ENCODE results near the gene DMRT3. TPM values are rescaled to one million over a fixed set of nuclear protein-coding genes. Genes with fewer than 3 reads are reported as not detected.
"Not testable (repeated sequence)": the region's sequence is repeated elsewhere in the genome, so short reads cannot be mapped to it uniquely, and the experiment has no call there.

DMRT3 gene
- polyA plus RNA-seq, 10 donors, result 0.07 to 1.6 (median 1.3) TPM; not detected in 1

DNA sequence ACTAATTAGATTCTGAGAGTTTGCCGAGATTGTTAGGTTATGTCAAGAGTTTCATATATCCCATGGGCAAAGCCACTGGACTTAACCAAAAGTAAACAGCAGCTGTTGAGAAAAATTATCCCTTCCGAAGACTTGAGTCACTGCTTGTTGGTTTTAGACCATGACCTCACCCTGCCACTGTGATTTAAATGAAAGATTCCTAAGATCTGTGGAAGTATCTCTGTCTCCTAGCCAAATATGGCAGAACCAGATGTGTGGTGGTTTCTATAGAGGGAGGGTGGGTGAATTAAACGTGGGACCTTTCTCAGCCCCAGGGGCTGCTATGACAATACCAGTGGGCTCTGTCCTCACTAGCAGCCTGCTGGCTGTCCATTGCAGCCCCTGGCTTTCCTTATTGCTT lies 19.3 kb downstream of the DMRT3 start:
- DNase-seq, result no peak

DNA sequence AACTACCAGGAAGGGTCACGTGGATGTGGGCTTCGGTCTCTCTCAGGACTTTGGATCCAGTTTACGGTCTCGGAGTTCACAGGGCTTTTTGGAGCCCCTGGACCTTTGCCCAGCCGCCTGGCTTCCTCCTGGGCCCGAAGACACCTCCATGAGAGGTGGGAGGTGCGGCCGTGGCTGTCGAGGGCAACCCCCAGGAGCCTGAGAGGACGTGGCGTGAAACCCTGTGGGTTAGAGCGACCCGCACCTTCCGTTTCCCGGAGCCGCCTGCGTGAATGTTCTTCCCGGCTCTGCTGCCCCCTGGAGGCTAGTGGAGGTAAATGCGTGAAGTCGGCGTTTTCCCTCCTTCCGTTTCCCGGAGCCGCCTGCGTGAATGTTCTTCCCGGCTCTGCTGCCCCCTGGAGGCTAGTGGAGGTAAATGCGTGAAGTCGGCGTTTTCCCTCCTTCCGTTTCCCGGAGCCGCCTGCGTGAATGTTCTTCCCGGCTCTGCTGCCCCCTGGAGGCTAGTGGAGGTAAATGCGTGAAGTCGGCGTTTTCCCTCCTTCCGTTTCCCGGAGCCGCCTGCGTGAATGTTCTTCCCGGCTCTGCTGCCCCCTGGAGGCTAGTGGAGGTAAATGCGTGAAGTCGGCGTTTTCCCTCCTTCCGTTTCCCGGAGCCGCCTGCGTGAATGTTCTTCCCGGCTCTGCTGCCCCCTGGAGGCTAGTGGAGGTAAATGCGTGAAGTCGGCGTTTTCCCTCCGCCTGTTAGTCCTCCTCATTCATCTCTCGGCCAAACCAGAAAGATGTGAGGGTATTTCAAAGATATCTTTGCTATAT lies 22.1 kb downstream of the DMRT3 start:
- not testable (repeated sequence) for DNase-seq

- no peak for DNase-seq
Measured at GRCh38 chr9:1001838-1002237, 25.4 kb downstream of the DMRT3 start.

- DNase-seq, result no peak
Measured at GRCh38 chr9:1002678-1003077, 26.2 kb downstream of the DMRT3 start.

DNA sequence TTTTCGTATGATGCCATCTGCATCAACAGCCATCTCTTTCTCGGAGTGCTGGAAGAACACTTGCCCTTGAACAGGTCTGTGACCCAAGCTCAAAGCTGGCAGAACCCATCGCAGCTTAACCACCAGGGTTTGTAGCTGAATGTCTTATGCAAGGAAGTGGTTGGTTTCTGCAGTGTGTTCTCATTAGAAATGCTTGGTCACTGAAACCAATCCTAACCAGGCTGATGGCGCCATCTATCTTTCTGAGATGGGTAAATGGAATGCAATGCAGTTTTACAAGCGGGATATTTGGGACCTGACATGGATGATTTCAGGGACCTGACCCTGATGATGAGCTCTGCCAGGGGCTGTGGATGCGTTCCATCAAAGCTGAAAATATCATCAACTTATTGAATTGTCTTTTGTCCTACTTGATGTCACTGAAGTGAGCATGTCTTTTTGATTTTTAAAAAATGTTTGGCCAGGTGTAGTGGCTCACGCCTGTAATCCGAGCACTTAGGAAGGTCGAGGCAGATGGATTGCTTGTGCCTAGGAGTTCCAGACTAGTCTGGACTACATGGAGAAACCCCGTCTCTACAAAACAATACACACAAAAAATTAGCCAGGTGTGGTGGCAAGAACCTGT lies 28.7 kb downstream of the DMRT3 start:
- DNase-seq, result peak; percentile 49 to 74 (median 64)

GRCh38 chr9:1007312-1007711 lies 30.9 kb downstream of the DMRT3 start:
- no peak for DNase-seq

DNA sequence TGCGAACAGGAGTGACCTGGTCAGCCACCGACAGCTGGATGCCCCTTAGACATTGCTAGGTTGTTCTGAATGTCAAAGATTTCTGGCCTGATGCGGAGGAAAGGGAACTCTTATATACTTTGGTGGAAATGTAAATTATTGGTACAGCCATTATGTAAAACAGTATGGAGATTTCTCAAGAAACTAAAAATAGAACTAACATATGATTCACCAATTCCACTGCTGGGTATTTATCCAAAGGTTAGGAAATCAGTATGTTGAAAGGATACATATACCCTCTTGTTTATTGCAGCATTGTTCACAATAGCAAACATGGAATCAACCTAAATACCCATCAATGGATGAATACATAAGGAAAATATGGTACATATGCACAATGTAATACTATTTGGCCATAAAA lies 31.8 kb downstream of the DMRT3 start:
- DNase-seq, result no peak

DNA sequence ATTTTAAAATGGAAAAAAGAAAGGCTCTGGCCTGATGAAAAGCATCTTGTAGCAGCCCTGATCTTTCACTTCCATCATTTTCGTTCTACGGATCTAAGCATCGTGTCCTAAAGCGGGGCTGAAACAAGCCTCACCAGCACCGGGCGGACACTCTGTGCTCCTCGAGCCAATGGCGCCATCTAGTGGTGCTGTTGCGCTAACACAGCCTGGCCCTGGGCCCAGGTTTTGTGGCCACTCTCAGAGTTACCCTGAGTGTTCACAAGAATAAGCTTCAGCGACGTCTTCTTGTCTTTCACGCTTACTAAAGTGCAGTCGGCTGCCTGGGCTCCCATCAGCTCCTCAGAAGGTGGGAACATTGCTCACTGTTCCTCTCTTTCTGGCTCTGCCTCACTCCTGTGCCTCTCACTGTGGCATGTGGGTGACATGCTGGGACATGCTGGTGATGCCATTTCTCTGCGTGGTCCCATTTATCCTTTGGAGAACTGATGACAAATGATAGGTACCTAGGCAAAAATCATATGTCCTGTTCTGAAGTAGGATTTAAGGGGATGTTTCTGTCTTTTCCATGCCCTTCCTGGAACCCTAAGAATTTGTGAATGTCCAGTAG lies 32.7 kb downstream of the DMRT3 start:
- peak; percentile 79 to 90 (median 85) for DNase-seq

DNA sequence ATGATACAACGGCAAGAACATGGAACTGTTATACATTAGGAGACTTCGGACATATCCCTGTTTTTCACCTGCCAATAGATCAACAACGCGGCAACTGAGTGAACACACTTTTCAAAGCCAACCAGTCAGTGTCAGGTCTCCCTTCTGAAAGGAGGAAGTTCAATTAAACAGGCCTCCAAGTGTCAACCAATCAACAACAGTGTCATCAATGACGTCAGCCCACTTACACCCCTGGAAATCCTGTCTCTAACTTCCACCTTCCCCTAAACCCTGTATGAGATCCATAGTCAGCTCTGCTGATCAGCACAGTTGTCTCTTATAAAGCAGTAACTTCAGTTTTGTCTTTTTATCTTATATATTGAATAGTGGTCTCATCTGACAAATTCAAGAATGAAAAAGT lies 36.6 kb downstream of the DMRT3 start:
- no peak for DNase-seq

DNA sequence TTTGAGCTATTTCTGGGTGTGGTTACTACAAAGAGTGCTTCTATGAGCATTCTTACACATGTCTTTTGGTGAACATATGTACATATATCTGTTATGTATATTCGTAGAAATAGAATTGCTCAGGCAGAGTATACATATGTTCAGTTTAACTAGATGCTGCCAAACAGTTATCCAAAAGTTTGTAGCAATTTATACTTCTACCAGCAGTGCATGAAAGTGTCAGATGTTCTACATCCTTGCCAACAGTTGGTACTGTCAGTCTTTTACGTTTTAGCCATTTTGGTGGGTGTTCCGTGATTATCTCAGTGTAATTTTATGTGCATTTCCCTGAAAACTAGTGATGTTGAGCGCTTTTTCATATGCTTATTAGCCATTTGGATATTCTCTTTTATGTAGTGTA lies 37.8 kb downstream of the DMRT3 start:
- DNase-seq, result peak in 2 of 3 donors; percentile 59 to 64

- DNase-seq, result peak in 1 of 3 donors; percentile 21
Measured at GRCh38 chr9:1014640-1015039, 38.2 kb downstream of the DMRT3 start.

- peak in 1 of 3 donors; percentile 65 for DNase-seq
Measured at GRCh38 chr9:1018121-1018520, 41.7 kb downstream of the DMRT3 start.

- no peak for DNase-seq
Measured at GRCh38 chr9:1024112-1024511, 47.7 kb downstream of the DMRT3 start.

GRCh38 chr9:1025131-1025530 lies 48.7 kb downstream of the DMRT3 start:
- no peak for DNase-seq

DNA sequence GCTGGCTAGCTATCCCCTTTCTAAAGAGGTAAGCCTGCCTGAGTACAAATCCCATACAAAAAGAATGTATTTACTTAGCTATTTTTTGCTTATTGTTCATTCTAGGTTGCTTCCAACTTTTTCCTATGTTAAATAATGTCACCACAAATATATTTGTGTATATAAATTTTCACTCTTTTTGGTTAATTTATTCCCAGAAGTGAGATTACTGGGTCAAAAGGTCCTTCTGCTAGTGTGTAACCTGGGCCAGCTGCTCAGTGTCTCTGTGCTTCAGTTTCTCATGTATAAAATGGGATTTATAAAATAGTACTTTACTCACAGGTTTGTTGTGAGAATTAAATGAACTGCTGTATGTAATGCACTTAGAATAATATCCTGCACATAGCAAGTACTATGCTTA lies 49.8 kb downstream of the DMRT3 start:
- no peak for DNase-seq

GRCh38 chr9:1028501-1029190 lies 52.2 kb downstream of the DMRT3 start:
- DNase-seq, result peak in 1 of 3 donors; percentile 72

DNA sequence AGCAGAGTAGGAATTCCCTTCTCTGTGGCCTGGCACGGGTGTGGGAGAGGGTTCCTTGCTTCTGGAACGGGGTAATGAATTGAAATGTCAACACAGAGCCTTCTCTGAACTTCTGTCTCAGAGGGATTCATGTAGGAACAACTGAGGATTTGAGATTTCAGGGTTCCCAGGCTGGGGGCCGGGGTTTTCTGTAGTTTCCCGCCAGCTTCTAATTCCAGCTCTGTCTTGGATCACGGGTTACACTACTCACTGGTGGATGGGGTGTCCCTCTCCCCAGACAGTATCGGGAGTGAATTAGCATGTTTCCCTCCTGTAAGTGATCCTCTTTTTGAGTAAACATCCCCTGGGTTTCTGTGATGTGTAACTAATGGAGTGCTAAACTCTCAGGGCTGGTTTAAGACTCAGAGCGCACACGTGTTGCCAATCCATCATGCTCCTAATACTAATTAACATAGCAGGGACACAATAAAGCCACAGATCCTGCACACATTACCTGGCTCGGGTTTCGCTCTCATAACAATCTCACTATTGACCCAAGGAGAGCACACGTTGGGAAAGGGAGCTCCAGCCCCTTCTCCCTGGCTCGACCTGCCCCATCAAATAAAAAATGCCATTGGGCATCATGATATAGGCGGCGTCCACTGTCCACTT lies 55.6 kb downstream of the DMRT3 start:
- DNase-seq, result no peak

GRCh38 chr9:1034271-1034670 lies 57.8 kb downstream of the DMRT3 start:
- no peak for DNase-seq

DNA sequence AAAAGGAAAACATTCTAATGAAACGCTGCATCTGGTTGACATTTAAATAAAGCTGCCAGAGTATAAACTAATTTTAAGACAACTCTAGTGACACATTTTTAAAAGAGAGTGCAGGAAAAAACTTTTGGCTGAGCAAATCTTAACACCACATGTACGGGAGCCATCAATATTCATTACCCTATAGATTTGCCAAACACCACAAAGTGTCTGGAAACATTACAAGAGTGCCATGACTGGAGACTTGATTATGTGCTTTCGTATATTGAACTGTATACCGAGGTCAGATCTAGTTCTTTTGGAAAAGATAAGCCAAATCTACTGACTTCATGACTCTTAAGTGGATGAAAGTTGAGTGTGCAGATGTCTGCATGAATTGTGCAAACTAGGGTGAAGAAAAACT lies 63.1 kb downstream of the DMRT3 start:
- DNase-seq, result peak in 1 of 3 donors; percentile 56
